SH-SY5Y (cell line): ENCODE results near the gene RASSF7.

Experiments used
- GATA2 ChIP-seq: IDR thresholded peaks from 2 replicates; pipeline ENCODE4 v1.6.1; 2011; ENCODE audit warnings: mild to moderate bottlenecking, low read depth, low read length
- GATA3 ChIP-seq: IDR thresholded peaks from 2 replicates; pipeline ENCODE4 v1.6.1; 2011; ENCODE audit warnings: low read depth, mild to moderate bottlenecking, low read length, moderate library complexity

GRCh38 chr11:581752-582151 lies 21.0 kb downstream of the RASSF7 start:
- no peak for TF ChIP-seq GATA2
- TF ChIP-seq GATA3, result no peak
